MM.1S (cell line): Measurements from ENCODE around the gene FGF21.
"Not testable (repeated sequence)": the region's sequence is repeated elsewhere in the genome, so short reads cannot be mapped to it uniquely, and the experiment has no call there.

Source experiments
- DNase-seq: peaks from one replicate; pipeline ENCODE4 v3.0.0-alpha.2; 2015
- H2AFZ ChIP-seq: fragments of 300-600 bp; sonication (generic); 2 replicates; pipeline ENCODE4 v1.6.0; 2016; ENCODE audit warnings: antibody characterized with exemption, low read length
- H3F3A ChIP-seq: fragments of 300-600 bp; sonication (generic); 2 replicates; pipeline ENCODE4 v1.6.1; 2016; ENCODE audit warnings: mild to moderate bottlenecking, antibody characterized with exemption, low read length, moderate library complexity, mixed read lengths; ENCODE audit not compliant: insufficient read depth
- H3K27ac ChIP-seq: fragments of 300-600 bp; sonication (generic); 2 replicates; pipeline ENCODE4 v1.5.1; 2016; ENCODE audit warnings: mild to moderate bottlenecking, low read length
- H3K27me3 ChIP-seq: fragments of 300-600 bp; sonication (generic); replicated peaks from 2 replicates; pipeline ENCODE4 v1.6.0; 2016; ENCODE audit warnings: low read length; ENCODE audit not compliant: insufficient read depth
- H3K36me3 ChIP-seq: fragments of 300-600 bp; sonication (generic); replicated peaks from 2 replicates; pipeline ENCODE4 v1.6.1; 2016; ENCODE audit warnings: mild to moderate bottlenecking, low read length, mixed read lengths; ENCODE audit not compliant: insufficient read depth
- H3K4me1 ChIP-seq: fragments of 300-600 bp; sonication (generic); 2 replicates; pipeline ENCODE4 v1.6.1; 2016; ENCODE audit warnings: low read length, mixed read lengths
- H3K4me2 ChIP-seq: fragments of 300-600 bp; sonication (generic); 2 replicates; pipeline ENCODE4 v1.6.0; 2016; ENCODE audit warnings: low read depth, low read length
- H3K4me3 ChIP-seq: fragments of 300-600 bp; sonication (generic); 2 replicates; pipeline ENCODE4 v1.5.1; 2016; ENCODE audit warnings: low read length, mixed read lengths
- H3K79me2 ChIP-seq: fragments of 300-600 bp; sonication (generic); 2 replicates; pipeline ENCODE4 v1.6.1; 2016; ENCODE audit warnings: mixed run types, low read length, mixed read lengths
- H3K9ac ChIP-seq: fragments of 300-600 bp; sonication (generic); 2 replicates; pipeline ENCODE4 v1.6.1; 2016; ENCODE audit warnings: low read length, mixed read lengths
- H3K9me2 ChIP-seq: fragments of 300-600 bp; sonication (generic); replicated peaks from 2 replicates; pipeline ENCODE4 v1.6.1; 2016; ENCODE audit warnings: mild to moderate bottlenecking, low read length, mixed read lengths; ENCODE audit not compliant: insufficient read depth
- H3K9me3 ChIP-seq: fragments of 300-600 bp; sonication (generic); replicated peaks from 2 replicates; pipeline ENCODE4 v1.6.1; 2016; ENCODE audit warnings: mild to moderate bottlenecking, low read length, mixed read lengths; ENCODE audit not compliant: insufficient read depth
- H4K20me1 ChIP-seq: fragments of 300-600 bp; sonication (generic); 2 replicates; pipeline ENCODE4 v1.6.1; 2016; ENCODE audit warnings: mild to moderate bottlenecking, low read length, moderate library complexity, mixed read lengths; ENCODE audit not compliant: insufficient read depth
- EZH2 ChIP-seq: fragments of 300-600 bp; sonication (generic); optimal IDR thresholded peaks from 2 replicates; pipeline ENCODE3; 2017; ENCODE audit warnings: low read depth, mild to moderate bottlenecking, antibody characterized with exemption, low read length, mixed read lengths
- EZH2phosphoT487 ChIP-seq: fragments of 300-600 bp; sonication (generic); IDR thresholded peaks from 2 replicates; pipeline ENCODE4 v1.6.1; 2018; ENCODE audit warnings: antibody characterized with exemption, low read length
- TF ChIP-seq, protein P1 (sequence below): fragments of 300-600 bp; sonication (generic); IDR thresholded peaks from 2 replicates; pipeline ENCODE4 v1.5.1; 2016; ENCODE audit warnings: antibody characterized with exemption, low read length, mixed read lengths

The FGF21 gene

DNA sequence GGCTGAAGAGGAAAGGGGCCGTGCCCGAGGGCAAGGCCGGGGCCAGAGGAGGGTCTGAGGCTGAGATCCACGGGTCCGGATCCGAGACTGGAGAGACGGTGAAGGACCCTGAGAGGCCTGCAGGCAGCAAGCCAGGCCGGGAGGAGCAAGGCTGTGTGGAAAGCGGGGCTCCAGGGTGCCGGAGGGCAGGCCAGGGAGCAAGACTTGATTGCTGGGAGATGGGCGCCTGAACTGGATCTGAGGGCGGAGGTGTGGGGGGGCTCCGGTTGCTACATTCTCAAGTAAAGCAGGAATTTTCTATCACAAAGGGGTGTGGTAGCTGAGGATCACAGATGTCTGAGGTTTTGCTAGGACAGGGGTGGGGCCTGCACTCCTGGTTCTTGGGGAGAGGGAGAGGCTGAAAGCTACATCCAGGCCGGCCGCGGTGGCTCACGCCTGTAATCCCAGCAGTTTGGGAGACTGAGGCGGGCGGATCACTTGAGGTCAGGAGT, 39.6 kb upstream of the FGF21 start:
- no peak for DNase-seq
- Histone ChIP-seq H3K27me3 (peaks cover 61% of the 10 kb centered on the region), H3K79me2 (no peaks in the 10 kb centered on the region), H3K4me3 (no peak overlapping the region), H2AFZ (no peak overlapping the region), H3K9me2 (no peaks in the 10 kb centered on the region), H3K27ac (no peak overlapping the region), H3K9ac (no peak overlapping the region), H3K4me1 (peaks cover 8% of the 10 kb centered on the region; the same call in 1 of the 2 replicates), H3F3A (no peaks in the 10 kb centered on the region), H4K20me1 (no peaks in the 10 kb centered on the region), H3K9me3 (no peaks in the 10 kb centered on the region), H3K36me3 (no peaks in the 10 kb centered on the region), H3K4me2 (no peak overlapping the region)
- TF ChIP-seq EZH2phosphoT487 (no peak), EZH2 (no peak)
- TF ChIP-seq, protein P1, sequence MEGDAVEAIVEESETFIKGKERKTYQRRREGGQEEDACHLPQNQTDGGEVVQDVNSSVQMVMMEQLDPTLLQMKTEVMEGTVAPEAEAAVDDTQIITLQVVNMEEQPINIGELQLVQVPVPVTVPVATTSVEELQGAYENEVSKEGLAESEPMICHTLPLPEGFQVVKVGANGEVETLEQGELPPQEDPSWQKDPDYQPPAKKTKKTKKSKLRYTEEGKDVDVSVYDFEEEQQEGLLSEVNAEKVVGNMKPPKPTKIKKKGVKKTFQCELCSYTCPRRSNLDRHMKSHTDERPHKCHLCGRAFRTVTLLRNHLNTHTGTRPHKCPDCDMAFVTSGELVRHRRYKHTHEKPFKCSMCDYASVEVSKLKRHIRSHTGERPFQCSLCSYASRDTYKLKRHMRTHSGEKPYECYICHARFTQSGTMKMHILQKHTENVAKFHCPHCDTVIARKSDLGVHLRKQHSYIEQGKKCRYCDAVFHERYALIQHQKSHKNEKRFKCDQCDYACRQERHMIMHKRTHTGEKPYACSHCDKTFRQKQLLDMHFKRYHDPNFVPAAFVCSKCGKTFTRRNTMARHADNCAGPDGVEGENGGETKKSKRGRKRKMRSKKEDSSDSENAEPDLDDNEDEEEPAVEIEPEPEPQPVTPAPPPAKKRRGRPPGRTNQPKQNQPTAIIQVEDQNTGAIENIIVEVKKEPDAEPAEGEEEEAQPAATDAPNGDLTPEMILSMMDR = no peak

DNA sequence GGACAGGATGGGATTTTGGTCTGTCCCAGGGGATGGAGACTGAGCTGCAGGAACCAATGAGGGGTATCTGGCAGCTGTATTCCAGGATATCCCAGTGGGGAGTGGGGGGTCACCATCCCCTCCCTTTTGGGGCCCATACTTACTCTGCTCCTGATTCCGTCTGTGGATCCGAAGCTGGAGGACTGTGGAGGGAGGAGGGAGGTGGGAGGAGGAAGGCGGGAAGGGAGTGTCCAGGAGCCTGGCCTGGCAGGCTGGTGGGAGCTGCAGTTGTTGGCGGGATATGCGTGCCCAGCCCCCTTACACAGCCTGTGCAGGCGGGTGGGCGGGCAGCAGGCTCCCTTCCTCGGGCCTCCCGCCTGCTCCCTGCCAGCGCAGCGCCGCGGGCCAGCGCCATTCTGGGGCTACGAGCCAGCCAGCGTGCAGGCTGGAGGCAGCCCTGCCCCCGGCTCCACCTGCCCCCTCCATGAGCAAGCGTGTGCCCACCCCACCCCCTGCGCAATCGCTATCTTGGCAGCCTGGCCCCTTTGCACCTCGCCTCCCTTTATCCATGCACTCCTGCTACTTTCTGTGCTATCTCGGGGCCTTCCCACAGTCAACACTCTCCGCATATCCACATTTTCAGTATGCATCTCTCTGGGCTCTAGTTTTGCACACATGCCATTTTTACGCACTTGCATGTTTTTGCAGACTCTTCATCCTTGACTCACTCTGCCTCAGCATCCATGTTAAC, 38.6 kb upstream of the FGF21 start:
- H3K4me2 ChIP-seq = no peak overlapping the region
- H3K9ac ChIP-seq = no peak overlapping the region

GRCh38 chr19:48718106-48718505, 37.2 kb upstream of the FGF21 start:
- H3K4me1 ChIP-seq = peaks cover 10% of the 10 kb centered on the region; the same call in 1 of the 2 replicates
- not testable (repeated sequence) for H3K4me2 ChIP-seq

More for the DNA sequence above, 38.6 kb upstream of the FGF21 start:
- Histone ChIP-seq H3F3A (no peaks in the 10 kb centered on the region), H3K36me3 (no peaks in the 10 kb centered on the region), H3K4me3 (no peak overlapping the region), H3K79me2 (no peaks in the 10 kb centered on the region), H3K4me1 (peaks cover 10% of the 10 kb centered on the region; the same call in 1 of the 2 replicates), H3K27me3 (peaks cover 53% of the 10 kb centered on the region), H3K9me3 (no peaks in the 10 kb centered on the region), H3K9me2 (no peaks in the 10 kb centered on the region), H2AFZ (no peak overlapping the region), H3K27ac (no peak overlapping the region), H4K20me1 (no peaks in the 10 kb centered on the region)
- TF ChIP-seq EZH2 = no peak
- TF ChIP-seq EZH2phosphoT487 = no peak
- TF ChIP-seq, protein P1 = no peak
- no peak for DNase-seq

GRCh38 chr19:48718711-48719231, 36.6 kb upstream of the FGF21 start:
- Histone ChIP-seq H3K27ac (no peak overlapping the region), H3K9ac (no peak overlapping the region)

More at GRCh38 chr19:48718106-48718505, 37.2 kb upstream of the FGF21 start:
- not testable (repeated sequence) for H3K9me3 ChIP-seq, H3F3A ChIP-seq, H3K36me3 ChIP-seq, DNase-seq, H3K4me3 ChIP-seq, H3K9me2 ChIP-seq, H3K9ac ChIP-seq, H3K79me2 ChIP-seq, H2AFZ ChIP-seq, H4K20me1 ChIP-seq, H3K27ac ChIP-seq
- peaks cover 49% of the 10 kb centered on the region for H3K27me3 ChIP-seq

More at GRCh38 chr19:48718711-48719231, 36.6 kb upstream of the FGF21 start:
- H3K79me2 ChIP-seq = no peaks in the 10 kb centered on the region
- no peak overlapping the region for H2AFZ ChIP-seq
- H3K4me2 ChIP-seq = no peak overlapping the region
- no peak for TF ChIP-seq EZH2
- no peak for TF ChIP-seq EZH2phosphoT487
- TF ChIP-seq, protein P1 = no peak
- no peaks in the 10 kb centered on the region for H3K9me2 ChIP-seq
- H3K36me3 ChIP-seq = no peaks in the 10 kb centered on the region
- no peaks in the 10 kb centered on the region for H3F3A ChIP-seq
- peaks cover 10% of the 10 kb centered on the region; the same call in 1 of the 2 replicates for H3K4me1 ChIP-seq
- H3K4me3 ChIP-seq = no peak overlapping the region
- no peak for DNase-seq
- H3K27me3 ChIP-seq = peaks cover 47% of the 10 kb centered on the region
- no peaks in the 10 kb centered on the region for H4K20me1 ChIP-seq
- H3K9me3 ChIP-seq = no peaks in the 10 kb centered on the region
